T-helper 1 cell (primary cell): ENCODE data around the gene AKT1S1.
A peak's percentile ranks its signal among the peaks of the same experiment; 100 is the strongest.

Experiments used
- DNase-seq, 5 donors: peaks; one replicate each; pipeline ENCODE4 v3.0.0-alpha.2; 2012 to 2020

Gene AKT1S1

DNA sequence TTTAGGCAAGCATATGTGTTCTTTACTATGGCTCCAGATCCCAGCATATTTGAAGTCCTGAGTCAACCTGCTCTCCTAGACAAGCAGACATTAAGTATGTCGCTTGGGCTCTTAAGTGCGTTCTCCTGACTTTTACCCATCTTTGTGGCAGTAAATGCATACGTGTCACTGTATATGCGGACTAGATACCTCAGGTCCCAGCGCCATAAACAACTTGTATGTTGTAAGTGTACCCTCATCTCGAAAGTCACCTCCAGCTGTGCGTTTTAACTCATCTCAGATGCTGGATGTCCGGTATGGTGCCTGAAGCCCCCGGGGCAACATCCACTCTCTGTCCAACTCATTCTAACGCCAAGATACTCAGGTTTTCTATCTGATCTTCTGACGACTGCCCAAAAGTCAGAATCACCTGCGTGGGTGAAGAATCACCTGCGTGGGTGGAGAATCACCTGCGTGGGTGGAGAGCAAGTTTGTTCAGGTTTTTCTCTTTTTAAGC, 24.5 kb downstream of the AKT1S1 start:
- DNase-seq, result no peak

- DNase-seq, result peak in 1 of 5 donors; percentile 35
Observed at GRCh38 chr19:49851456-49852259, 25.5 kb downstream of the AKT1S1 start.

GRCh38 chr19:49850487-49851342, 26.4 kb downstream of the AKT1S1 start, which contains the start of gene PTOV1:
Gene PTOV1, plus strand, starts transcription at chr19:49851159.
- peak; percentile 75 to 90 (median 83) for DNase-seq

DNA sequence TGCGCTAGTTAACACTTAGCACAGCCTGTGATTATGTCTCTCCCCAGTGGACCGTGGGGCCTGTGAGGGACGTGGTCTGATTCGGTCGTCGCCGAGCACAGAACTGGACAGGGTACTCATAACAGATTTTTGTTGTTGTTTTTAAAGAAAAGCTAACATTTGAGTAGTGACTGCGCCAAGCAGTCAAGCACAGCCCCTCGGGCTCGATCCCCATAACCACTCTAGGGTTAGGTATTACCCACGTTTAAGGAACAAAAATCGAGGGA, 27.0 kb downstream of the AKT1S1 start:
- DNase-seq, result no peak

DNA sequence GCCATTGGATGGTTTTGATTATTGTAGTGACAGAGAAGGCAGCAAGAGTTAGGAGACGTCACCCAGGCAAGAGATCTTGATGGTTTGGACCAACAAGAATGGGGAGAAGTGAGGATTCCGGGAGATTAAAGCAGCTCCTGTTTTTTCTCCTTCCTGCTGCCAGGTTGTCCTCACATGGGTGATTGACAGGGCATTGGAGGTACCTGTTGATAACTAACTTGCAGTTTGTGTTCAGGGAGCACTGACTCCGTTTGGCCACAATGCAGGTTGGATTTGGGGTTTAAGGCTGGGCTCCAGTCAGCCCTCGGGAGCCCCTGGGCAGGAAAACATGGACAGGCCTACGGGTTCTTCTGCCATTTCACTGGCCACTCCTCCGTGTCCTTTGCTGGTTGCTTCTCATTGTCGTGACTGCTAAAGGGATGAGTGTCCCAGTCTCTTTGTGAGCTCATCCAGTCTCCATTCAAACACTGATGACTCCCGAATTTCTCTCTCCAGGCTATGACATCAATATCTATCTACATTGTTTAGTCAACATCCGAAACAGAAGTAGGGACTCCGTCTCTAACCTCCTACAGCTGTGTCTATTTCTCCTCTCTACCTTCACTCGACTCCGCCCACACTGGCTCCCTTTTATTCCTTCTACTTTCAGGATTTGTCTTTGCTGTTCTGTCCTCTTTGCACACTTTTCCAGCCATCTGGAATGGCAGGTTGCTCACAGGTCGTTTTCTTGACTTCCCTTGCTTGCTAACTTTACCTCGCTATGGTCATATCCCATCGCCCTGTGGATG, 27.5 kb downstream of the AKT1S1 start:
- DNase-seq, result no peak

DNA sequence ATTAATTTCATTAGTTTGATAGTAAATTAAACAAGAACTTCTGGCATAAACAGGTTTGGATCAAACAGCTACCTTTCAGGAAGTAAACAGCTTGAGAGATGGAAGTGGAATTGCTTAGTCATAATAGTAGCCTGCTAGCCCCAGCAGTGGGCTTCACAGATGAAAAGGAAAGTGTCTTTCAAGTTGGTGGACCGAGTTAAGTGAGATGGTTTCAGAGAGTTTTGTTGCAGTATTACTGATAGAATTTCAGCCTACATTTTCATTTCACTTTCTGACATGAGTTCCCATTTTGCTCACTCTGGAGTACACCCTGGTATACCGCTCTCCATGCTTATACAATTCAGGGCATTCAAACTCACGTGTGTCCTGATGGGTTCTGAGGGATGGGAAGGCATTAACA, 28.2 kb downstream of the AKT1S1 start:
- no peak for DNase-seq

- peak in 1 of 5 donors; percentile 60 for DNase-seq
Observed at GRCh38 chr19:49847731-49848696, 29.1 kb downstream of the AKT1S1 start.

- DNase-seq, result no peak
Observed at GRCh38 chr19:49846408-49846807, 30.7 kb downstream of the AKT1S1 start.

- DNase-seq, result no peak
Observed at GRCh38 chr19:49845414-49845813, 31.7 kb downstream of the AKT1S1 start.

GRCh38 chr19:49844138-49845095, 32.7 kb downstream of the AKT1S1 start:
- no peak for DNase-seq

DNA sequence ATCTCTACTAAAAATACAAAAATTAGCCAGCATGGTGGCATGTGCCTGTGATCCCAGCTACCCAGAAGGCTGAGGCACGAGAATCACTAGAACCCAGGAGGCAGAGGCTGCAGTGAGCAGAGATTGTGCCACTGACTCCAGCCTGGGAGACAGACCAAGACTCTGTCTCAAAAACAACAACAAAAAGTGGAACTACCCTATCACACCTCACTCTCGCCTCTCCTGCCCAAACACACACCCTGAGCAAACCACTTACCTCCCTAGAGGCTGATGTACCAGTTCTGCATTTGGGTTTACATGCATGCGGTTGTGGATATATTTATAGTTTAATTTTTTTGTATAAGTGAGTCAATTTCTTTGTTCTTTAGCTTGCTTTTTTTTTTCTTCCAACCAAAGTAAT, 33.9 kb downstream of the AKT1S1 start:
- DNase-seq, result no peak

GRCh38 chr19:49840736-49841249, 36.4 kb downstream of the AKT1S1 start:
- no peak for DNase-seq

DNA sequence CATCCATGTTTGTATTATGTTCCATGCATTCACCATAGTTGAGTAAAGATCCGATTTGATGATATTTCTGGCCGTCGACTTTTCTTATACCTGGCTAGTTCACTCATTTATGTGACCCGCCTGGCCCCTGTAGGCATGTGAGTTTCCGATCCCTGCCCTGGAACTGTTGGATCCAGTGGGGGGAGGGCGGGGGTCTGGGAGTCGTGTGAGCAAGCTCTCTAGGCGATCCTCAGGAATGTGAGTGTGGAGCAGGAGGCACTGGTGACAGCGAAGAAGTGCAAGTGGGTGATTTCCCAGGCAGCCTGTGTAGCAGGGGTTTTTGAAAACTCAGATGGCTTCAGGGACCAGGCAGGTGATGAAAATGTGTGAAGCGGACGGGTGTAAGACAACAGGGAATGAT, 36.8 kb downstream of the AKT1S1 start:
- no peak for DNase-seq

DNA sequence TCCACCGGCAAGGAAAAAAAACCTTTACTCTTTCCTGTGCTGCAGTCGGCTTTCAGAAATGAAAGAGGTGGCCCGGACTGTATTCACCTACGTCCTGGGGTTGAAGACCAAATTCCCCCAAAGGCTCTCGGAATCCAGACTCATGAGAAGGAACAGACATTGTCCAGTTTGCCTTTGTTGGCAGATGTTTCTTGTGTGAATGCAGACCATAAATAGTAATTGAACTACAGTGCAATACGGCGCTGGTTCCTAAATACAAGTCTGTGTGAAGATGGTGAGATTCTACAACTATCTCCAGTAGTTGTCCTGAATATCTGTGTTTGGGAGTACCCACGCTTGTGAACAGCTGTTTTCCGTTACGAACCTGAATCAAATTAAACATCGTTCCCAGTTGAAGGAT, 37.4 kb downstream of the AKT1S1 start:
- no peak for DNase-seq

DNA sequence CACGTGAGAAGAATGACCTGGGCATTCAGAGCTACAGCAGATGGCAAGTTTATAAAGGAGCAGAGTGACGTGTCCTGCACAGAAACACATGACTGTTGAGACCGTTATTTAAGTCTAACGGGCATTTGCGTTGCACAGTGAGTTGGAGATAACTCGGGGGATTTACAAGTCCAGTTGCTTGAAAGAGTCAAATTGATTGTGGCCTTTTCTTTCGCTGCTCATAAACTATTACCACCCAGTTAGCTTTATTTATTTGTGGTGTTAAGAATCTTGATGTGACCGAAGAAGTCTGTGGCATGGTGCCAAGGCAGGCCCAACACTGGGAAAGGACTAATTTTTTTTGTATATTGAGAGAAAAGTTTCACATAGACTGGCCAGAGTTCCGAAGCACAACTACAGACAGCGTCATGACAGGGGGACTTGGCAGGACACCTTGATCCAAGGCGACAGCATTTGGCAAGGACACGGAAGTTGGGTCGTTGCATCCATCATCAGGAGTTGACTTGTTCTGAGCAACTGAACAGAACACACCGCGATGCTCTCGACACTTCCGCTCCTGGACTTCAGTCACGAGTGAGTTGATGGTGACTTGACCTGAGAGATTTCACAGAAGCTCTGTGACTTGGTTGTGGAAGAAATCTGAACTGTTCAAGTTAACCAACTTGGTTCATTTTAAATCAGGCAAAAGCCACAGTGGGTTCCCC, 38.1 kb downstream of the AKT1S1 start:
- no peak for DNase-seq

DNA sequence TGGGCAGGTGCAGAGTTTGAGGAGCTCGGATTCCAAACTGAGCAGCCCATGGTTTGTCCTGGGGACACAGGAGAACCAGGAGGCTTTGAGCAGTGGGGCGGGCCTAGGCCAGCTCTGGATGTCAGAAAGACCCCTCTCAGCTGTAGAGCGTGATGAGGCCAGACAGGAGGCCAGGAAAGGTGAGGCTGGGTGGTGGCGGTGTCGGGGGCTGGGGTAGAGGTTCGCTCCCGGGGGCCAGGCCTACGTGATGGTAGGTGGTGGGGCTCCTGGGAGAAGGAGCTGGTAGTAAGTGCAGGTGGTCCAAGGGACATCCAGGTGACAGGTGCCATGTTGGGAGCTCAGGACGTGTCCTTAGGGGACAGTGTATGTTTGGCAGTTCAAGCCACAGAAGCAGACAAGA, 39.7 kb downstream of the AKT1S1 start:
- DNase-seq, result no peak

- no peak for DNase-seq
Observed at GRCh38 chr19:49837009-49837310, 40.2 kb downstream of the AKT1S1 start.

DNA sequence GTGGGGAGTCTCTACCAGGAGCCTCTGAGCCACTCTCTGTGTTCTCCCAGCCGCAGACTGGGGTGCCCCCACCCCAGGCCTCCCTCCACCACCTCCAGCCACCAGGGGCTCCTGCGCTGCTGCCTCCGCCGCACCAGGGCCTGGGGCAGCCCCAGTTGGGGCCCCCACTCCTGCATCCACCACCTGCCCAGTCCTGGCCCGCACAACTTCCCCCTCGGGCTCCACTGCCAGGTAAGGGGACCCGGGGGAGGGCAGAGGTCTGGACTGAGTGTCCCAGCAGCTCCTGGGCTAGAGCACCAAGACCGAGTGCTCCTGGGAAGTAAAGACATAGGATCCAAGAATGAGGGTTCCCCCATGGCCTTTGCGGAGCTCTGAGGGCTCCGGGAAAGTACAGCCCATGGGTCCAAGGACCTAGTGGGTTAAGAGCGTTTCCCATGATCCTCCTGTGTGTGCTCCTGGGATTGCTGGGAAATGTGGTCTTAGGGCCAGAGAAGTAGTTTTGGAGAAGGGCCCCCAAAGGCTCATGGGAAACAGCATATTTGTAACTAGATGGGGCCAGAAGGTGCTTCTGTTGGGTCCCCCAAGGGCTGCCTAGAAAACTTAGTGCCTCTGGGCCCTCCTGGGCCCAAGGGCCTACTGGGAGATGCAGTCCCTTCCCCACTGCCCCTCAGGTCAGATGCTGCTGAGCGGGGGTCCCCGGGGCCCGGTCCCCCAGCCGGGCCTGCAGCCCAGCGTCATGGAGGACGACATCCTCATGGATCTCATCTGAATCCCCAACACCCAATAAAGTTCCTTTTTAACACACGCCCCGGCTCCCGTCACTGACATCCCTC, 40.8 kb downstream of the AKT1S1 start:
- DNase-seq, result no peak

DNA sequence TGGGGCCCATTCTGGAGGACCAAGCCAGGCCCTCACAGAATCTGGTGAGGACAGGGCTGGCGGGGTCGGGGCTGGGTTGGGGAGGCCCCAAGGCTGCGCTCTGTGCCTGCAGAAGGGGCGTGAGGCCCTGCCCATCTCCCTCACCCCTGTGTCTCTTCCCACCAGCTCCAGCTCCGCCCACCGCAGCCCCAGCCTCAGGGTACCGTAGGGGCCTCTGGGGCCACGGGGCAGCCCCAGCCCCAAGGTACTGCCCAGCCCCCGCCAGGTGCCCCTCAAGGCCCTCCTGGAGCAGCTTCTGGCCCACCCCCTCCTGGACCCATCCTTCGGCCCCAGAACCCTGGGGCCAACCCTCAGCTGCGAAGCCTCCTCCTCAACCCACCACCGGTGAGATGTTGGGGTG, 41.6 kb downstream of the AKT1S1 start:
- no peak for DNase-seq
